ENCODE data around the gene LHX5.

LHX5 gene

DNA sequence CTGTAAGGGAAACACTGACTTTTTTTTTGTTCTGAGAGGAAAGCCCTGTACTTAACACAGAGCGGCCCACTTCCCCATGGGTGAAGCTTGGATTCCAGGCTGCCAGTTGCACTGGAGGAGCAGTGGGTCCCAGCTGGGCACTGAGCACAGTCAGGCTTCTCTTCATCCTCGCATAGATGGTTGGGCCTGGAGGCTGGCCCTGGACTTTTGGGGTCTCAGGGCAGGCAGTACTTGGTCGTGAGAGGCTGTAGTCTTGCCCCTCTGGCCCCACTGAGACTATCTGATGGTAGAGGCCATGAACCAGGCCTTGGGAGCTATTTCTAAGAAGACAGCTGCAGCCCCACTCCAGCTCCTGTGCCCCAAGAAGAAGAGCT, 6.2 kb upstream of the LHX5 start:
- no peak for DNase-seq (ENCODE audit: low spot score)

DNA sequence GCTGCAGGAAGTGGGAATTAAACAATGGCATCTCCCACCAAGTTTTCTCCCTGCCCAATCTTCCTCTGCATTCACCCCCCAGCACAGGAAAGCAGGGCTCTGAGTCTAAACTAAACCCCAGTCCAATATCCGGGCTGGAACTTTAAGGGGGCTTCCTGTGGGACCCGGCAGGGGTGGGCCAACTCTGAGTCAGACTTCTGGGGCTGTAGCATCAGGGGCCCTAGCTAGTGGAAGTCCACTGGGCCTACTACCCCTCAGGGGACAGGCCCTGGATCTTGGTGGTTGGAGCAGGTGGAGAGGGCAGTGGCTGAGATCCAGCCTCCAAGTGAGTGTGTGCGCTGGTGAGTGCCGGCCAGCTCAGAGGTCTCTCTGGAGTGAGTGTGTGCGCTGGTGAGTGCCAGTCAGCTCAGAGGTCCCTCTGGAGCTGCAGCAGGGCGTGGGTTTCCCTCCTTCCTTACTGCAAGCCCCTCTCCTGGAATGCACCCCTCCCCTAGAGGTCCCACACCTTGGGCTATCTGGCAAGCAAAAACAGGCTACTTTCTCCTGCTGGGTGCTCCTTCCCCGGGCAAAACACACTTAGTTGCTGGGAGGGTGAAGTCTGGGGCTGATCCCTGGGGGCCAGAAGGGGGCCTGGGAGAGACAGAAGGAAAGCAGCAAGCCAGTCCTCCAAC, 5.6 kb upstream of the LHX5 start:
- DNase-seq (ENCODE audit: low spot score): peak; percentile 66

DNA sequence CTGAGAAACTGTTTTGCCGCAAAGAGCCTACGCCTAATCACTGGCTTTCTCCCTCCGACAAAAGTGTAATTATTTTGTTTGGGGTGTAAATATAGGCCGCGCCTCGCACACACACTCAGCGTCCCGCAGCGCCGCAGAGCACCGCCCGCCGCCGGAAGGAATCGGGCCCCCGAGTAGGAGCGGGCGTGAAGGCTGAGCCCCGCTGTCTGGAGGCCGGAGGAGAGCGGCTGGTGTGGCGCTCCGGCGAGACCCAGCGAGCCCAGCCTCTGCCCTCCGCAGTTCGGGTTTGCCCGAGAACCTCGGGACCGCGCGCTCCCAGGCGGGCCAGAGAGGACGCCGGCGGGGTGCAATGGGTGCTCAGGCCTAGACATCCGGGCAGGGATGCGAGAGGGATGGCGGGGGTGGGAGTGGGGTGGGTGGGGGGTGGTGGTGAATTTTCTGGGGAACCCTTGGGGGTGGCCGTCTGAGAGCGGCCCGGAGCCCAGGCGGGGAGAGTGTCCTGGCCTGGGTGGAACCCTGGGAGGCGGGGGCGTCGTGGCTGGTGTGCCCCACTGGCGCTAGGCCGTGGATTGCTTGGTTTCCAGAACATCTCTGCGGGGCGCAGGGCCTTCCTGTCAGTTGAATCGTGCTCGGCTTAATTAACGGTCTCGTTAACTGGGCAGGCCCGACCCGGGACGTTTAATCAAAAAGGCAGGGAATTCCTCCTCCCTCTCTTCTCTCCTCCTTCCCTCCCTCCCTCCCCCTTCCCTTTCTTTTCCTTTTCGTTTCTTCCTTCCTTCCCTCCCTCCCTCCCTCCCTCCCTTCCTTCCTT, 4.7 kb upstream of the LHX5 start:
- DNase-seq (ENCODE audit: low spot score): peak; percentile 71

DNA sequence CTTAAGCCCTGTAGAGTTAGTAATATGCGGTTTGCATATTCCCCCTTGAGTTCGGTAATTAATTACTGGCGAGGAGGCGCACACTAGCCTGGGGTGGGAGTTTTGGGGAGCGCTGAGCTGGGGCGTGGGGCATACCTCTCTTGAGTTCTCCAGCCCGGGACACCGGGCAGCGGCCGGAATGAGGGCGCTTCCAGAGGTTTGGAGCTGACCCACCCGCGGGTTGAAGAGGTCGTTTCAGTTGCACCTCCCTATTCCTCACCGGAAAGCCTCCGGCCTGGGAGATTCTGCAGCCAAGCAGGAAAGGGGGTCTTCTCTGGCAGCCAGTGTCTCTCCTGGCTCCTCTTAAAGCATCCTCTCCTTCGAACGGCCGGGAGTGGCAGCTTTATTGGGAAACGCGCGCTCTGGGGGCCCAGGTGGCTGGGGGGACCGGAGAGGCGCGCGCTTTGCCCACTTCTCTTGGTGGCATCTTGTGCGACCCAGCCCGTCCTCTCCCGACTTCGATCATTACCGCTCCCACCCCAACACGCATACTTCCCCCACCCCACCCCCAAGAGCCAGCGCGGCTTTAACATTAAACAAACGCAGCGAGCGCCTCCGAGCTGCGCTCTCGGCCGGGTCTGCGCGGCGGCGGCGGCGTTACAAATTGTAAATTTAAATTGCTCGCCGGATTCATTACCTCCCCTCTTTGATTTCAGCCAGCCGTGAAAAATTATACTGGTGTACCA, 3.9 kb upstream of the LHX5 start:
- DNase-seq (ENCODE audit: low spot score): peak; percentile 74

DNA sequence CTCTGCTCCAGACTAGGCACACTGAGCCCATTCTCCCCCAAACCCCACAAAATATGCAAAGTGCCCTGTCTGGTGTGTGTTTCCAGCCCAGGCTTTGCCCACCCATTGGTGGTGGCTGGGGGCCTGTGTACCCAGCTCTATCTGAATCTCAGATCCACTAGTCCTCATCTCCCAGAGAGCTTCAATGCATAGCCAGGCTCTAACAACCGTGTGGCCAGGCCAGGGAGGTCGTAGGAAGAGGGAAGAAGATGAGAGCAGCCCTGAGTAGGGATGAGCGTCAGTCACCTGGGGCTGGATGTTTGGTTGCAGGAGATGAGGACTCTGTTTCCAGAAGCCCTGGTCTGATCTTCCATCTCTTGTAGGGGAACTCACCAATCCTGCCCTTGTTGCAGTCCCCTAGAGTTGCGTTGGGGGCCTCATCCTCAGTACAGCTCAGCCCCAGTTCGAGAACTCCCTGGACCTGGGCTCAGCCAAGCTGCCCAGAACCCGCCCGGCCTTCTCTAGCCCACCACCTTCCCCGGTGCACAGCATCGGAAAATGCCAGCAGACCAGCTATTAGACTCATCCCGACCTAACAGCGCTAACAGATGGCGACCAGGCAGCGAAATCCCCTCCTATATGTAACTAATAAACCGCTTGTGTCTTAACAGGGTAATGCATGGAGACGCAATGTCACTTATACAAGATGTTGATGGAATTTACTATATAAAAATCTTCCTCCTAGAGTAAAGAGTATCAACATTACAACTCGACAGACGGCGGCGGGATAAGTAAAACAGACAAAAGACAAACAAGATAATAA, 3.2 kb upstream of the LHX5 start:
- peak; percentile 64 for DNase-seq (ENCODE audit: low spot score)

DNA sequence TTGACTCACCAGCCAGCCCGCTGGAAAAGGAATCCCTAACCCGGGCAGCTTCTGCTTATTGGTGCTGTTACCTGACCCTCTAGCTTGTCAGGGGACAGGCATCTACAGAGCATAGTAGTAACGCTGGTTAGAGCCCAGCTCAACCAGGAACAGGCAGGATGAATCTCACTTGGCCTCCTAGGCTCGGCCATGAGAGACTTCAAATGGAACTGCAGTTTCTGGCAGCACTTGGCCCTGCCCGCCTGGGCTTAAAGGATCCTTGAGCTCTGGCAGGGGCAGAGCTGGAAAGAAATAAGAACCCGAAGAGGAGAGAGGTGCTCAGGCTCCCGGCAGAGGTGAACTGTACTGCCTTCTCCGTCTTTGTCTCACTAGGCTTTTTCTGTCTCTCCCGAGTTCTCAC, 2.3 kb upstream of the LHX5 start:
- peak; percentile 70 for DNase-seq (ENCODE audit: low spot score)

DNA sequence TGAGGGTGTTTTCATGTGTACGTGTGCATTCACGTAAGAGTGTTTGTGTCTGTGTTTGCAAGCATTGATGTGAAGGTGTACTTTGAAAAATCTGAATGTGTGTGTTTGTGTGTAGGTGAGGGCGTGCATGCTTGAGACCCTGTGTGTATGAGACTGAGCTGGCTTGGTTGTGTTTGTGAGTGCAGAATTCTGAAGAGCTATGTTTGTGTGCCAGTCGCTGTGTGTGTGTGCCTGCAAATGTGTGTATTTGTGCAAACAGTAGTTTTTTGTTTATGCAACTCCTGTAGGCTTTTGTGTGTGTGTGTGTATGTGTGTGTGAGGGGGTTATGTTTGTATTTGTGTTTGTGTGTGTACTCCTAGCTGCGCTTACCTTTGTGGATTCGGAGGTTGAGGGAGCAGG, 1.7 kb upstream of the LHX5 start:
- no peak for DNase-seq (ENCODE audit: low spot score)

DNA sequence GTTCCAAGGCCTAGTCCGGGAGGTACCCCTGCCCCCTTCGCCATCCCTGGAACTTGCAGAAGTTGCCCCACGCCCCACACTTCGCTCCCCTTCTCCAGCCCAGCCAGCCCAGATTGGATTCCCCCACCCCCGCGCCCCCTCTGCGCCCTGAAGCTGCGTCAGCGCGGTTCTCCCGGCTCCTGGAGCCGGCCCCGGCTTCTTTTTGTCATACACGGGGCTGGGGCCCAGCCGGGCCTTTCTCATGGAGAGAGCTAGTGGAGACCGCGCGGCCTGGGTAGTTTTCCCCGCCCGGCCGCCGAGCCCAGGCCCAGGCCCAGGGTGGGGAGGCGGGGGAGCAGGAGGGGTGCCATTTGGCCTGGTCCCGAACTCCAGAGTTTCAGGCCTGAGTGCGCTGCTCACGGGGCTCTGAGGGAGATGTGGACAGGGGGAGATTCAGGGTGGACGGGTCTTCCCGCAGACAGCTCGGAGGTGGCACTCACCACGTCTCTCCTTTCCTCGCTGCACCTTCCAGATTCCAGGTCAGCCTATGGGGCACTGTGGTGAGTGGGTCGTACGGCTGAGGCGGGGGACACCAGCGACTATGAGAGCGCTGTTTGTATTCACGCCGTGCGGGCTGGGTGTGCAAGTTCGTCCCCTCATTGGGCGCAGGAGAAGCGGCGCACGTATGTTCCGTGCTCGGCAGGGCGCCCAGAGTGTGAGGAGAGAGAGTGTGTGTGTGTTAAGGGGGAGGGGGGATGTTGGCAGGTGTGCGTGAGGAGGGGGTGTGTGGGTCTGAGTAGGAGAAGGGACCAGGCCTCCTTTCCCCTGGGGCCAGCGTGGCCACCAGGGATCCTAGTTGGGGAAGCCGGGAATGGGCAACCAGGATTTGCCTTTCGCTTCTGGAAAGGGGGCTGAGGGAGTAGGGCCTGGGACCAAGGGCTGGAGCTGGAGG, 785 bp upstream of the LHX5 start:
- peak; percentile 81 for DNase-seq (ENCODE audit: low spot score)

DNA sequence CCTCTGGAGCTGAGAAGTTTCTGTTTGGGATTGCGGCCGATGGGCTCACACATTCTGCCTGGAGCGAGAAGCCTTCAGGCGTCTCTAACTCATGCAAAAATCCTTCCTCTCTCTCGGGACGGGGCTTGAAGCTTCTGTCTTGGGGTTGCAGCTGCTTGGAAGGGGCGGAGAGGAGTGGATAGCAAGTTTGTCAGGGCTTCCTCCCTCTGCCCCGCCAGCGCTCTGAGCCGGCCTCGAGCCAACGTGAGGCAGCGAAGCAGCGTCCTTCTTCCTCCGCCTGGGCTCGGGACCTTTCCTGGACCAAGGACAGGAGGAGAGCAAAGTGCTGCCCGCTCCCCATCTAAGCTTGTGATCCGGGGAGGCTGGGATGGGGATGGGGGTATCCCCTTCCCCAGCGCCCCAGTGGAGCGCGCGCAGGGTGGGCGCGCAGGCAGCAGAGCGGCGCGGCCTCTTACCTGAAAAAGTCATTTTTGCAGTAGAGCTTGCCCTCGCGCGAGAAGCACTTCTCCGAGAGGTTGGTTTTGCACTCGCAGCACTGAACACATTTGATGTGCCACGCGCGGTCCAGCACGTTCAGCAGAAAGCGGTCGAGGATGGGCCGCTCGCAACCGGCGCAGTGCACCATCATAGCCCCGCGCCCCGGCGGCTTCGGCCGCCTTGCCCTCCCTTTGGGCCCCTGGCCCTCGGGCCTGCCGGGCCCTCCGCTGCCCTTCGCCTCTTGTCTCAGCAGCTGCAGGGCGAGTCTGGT, 626 bp downstream of the LHX5 start:
- DNase-seq (ENCODE audit: low spot score): peak; percentile 75

DNA sequence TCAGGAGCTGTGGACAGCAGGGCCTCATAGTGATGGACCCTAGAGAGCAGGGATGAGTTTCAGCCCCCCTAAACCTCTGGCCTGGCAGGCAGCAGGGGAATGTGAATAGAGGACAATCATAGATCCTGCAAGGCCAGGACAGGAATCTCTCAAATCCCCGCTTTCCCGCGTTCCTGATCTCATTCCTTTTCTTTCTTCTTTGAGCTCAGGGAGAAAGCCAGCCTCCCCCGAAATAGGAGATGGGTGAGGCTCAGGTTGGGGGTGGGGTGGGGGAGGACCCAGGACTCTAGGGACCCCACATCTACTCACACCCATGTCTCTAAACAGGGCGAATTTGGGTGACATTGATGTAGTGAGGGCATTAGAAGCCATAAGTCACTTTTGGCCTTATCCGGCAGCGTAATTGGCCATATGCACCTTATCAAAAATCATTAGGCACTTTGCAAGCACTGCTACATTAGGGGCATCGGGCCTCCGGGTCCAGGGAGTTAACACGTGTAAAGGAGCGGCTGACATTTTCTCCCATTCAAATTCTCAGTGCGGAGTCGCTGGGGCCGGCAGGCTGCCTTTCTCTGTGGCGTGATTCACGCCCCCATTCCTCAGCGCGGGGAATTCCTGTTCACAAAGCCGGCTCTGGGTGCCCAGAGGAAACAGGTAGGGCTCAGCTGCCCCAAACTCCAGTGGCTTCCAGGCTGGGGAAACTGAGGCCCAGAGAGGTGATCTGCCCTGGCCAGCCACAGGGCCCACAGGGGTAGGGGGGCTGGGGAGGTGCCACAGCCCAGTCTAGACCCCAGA, 1.5 kb downstream of the LHX5 start:
- DNase-seq (ENCODE audit: low spot score): peak; percentile 71

DNA sequence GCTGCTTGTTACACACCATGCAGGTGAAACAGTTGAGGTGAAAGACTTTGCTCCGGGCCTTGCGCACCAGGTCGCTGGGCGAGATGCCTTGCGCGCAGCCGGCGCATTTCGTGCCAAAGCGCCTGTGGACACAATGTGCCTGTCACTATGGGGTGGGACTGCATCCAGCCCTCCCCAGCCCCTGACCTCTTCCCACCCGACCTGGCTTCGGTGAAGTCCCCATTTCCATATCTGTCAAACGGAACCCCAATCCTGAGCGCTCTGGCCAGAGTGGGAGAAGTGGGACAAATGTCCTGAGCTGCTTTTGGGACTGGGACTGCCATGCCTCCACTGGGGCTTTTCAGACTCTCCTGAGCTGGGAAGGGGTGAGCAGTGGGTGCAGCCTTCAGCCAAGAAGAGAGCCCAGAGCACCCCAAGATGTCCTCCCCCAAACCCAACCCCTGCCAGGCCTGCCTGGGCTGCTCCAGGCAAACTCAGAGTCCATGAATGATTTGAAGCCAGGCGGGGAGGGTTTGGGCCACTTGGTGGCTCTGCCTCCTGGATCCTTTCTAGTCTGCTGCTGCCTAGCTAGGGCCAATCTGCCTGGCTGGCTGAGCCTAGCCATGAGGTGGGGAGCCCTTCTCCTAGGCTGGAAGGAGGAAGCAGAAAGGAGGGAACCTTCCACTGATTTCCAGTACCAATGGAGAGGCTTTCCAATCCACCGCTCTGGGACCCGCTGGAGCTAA, 2.3 kb downstream of the LHX5 start:
- DNase-seq (ENCODE audit: low spot score): peak; percentile 65

DNA sequence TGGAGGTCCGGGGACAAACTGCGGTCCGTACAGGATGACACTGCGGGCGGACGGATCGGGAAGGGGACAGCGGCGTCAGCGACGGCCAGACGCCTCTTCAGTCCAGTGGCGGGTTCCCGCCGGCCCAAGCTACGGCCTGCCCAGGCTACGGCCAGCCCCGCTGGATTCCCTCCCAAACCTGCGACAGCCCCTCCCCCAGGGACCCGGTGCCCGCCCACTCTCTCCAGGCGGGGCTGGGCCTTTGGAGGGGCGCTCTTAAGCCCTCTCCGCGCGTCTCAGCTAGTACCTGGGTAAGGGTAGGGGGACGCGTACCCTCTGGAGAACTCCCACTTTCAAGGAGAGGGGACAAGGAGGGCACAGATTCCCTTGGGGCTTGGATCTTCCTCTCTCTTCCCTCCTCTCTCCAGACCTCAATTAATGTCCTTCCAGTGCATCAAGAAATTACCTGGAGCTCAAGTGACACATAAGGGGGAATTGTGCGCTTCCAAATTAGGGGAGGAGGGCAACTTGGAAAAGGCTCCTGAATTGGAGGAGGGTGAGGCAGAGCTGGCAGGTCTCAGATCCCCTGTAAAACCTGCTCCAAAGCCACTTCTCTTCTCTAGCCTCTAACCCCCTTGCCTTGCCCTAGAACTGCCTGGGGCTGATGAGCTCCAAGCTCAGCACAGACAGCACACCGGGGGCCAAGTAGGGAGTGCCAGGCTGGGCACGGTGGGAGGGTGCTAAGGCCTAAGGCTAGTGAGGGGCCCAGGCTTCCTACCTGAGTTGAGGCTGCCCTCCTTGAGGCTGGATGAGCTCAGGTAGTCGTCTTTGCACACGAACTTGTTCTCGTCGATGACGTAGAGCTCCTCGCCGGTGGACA, 3.1 kb downstream of the LHX5 start:
- peak; percentile 84 for DNase-seq (ENCODE audit: low spot score)

DNA sequence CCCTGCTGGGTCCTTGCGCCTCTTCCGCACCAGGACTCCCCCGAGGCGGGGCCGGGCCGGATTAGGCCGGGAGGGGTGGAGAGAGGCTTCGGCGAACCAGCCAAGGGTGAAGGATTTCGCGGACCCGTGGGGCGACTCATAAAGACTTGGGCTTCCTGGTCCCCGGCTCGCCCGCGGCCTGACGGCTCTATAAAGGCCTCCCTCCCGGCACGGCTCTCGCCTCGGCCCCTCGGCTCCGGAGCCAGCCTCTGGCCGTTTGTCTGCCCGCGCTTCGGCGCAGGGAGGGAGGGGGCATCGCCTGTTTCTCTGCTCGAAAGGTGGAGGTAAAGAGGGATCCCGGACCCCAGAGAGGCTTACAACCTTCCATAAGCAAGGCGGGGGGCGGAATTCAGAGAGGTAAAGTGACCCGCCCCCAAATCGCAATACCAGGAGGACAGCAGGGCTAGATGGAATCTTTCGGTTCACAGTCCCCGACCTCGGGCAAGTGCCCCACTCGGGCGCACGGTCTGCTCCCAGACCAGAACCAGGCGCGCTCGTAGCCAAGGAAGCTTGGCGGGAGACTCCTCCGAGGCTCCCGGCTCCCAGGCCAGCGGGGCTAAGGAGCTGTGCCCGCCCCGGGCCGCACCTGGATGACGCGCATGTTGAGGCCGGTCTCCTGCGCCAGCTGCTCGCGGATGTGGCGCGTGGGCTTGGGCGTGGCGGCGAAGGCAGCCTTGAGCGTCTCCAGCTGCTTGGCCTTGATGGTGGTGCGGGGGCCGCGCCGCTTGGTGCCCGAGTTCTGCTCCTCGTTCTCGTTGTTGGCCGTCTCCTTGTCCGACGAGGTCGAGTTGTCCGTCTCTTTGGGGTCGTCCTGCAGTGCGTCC, 3.9 kb downstream of the LHX5 start:
- DNase-seq (ENCODE audit: low spot score): peak; percentile 81

DNA sequence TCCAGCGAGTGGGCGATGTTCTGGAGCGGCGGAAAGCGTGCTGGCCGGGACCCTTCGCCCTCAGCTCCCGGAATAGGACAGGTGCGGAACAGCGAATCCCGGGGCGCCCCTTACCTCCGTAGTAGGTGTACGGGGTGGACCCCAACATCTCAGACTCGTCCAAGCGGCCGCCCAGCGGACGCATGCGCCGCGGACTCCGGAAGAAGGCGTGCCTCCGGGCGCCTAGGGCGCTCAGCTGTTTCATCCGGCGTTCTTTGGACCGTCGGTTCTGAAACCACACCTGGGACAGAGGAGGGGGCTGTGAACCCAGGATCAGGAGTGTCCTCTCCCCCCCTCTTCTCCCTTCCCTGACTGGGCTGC, 4.5 kb downstream of the LHX5 start:
- DNase-seq (ENCODE audit: low spot score): peak; percentile 68

DNA sequence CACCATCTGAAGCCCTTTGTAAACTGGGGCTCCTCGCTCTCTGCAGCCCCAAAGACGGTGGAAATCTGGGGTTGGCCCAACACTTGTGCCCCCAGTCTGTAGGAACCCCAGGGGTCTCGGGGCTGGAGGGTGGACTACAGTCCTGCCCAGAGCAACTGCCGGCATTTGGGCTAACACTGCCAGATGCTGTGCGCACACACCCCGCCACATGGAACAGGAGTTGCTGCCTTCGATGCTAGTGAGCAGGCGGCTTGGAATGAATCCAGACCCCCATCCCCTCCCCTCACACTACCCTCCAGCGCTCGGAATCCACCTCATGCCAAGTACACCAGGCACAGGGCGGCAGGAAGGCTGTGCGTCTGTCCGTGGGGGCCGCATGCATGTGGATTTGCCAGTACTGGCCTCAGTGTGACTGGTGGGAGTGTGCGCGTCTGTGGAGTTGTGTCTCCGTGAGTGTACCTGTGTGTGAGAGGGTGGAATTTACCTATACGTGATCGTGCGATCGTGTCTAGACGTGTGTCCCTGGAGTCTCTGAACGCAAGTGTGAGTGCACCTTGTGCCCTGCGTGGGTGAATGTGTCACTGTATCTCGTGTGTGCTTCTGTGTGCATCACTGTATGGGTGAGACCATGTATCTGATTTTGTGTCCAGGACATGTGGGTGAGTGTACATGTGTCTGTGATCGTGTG, 5.1 kb downstream of the LHX5 start:
- DNase-seq (ENCODE audit: low spot score): peak; percentile 70

DNA sequence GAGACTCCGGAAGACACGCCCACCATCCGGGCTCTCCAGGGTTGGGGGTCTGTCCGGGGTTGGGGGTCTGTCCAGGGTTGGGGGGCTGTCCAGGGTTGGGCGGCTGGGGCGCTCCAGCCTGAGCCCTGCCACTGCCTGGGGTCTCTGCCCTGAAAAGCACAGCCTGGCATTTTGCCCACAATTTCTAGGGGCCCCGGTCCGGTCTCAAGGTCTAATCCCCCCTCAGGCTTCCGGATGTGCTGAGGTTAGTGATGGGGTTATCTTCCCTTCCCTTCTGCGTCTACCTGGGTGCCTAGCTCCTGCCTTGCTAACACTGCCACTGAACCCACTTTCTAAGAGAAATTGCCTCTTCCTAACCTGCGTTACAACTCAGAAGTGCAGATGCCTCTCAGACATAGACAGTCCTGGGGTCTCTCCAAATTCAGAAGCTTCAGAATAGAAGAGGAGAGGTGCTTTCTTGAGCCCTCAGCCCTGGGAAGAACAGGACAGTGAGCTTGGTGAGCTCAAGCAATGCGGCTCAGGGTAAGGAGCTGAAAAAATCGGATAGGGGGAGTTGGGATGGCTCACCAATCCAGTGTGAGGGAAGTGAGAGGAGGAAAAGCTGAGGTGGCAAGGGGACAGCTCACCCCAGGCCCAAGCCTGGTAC, 5.7 kb downstream of the LHX5 start:
- no peak for DNase-seq (ENCODE audit: low spot score)
